Mesenchymal stem cell (in vitro differentiated cells and primary cell): ENCODE results near the gene CUL4A.

ENCODE experiments used
- DNase-seq: peaks from one replicate; pipeline ENCODE4 v3.0.0-alpha.2; 2013
- H2AFZ ChIP-seq: one replicate; pipeline ENCODE4 v1.6.1; 2013; ENCODE audit warnings: low read depth, mild to moderate bottlenecking, control low read depth, inconsistent platforms, low read length, moderate library complexity
- H2AK5ac ChIP-seq: 2 replicates; pipeline ENCODE4 v1.6.1; 2013; ENCODE audit warnings: low read length, moderate library complexity, mild to moderate bottlenecking, inconsistent platforms; ENCODE audit not compliant: severe bottlenecking
- H2BK120ac ChIP-seq: one replicate; pipeline ENCODE4 v1.6.1; 2013; ENCODE audit warnings: low read depth, mild to moderate bottlenecking, inconsistent platforms, low read length, moderate library complexity
- H2BK12ac ChIP-seq, 2 experiments: one replicate each; pipeline ENCODE4 v1.6.1; 2013; ENCODE audit warnings: inconsistent platforms in 2 of 2, low read length in 2 of 2, mild to moderate bottlenecking in 2 of 2, moderate library complexity in 2 of 2, control low read depth in 1 of 2
- H2BK15ac ChIP-seq: one replicate; pipeline ENCODE4 v1.6.1; 2013; ENCODE audit warnings: mild to moderate bottlenecking, low read depth, inconsistent platforms; ENCODE audit not compliant: poor library complexity, severe bottlenecking
- H2BK5ac ChIP-seq: 2 replicates; pipeline ENCODE4 v1.6.1; 2013; ENCODE audit warnings: low read depth, mild to moderate bottlenecking, low read length, control low read depth, inconsistent platforms; ENCODE audit not compliant: poor library complexity, severe bottlenecking
- H3K14ac ChIP-seq, 2 experiments: one replicate each; pipeline ENCODE4 v1.6.1; 2013; ENCODE audit warnings: inconsistent platforms in 2 of 2, low read length in 2 of 2, control low read depth in 1 of 2, mild to moderate bottlenecking in 1 of 2, moderate library complexity in 1 of 2
- H3K18ac ChIP-seq, 2 experiments: one replicate each; pipeline ENCODE4 v1.6.1; 2013; ENCODE audit warnings: inconsistent platforms in 2 of 2, low read length in 2 of 2, control low read depth in 1 of 2, low read depth in 1 of 2, mild to moderate bottlenecking in 1 of 2
- H3K23ac ChIP-seq, 2 experiments: one replicate each; pipeline ENCODE4 v1.6.1; 2013; ENCODE audit warnings: inconsistent platforms in 2 of 2, low read length in 2 of 2, mild to moderate bottlenecking in 2 of 2, moderate library complexity in 2 of 2, control low read depth in 1 of 2
- H3K27ac ChIP-seq: 2 replicates; pipeline ENCODE4 v1.5.1; 2013; ENCODE audit warnings: mild to moderate bottlenecking, moderate library complexity, low read length, control low read depth, inconsistent platforms; ENCODE audit not compliant: poor library complexity, severe bottlenecking
- H3K27me3 ChIP-seq, 2 experiments: 2 replicates each; pipeline versions ENCODE4 v1.6.1 to v1.7.0; 2013; ENCODE audit warnings: low read length in 2 of 2, mild to moderate bottlenecking in 2 of 2, moderate library complexity in 2 of 2, control low read depth in 1 of 2, inconsistent platforms in 1 of 2; ENCODE audit not compliant: control insufficient read depth in 1 of 2, insufficient read depth in 1 of 2
- H3K36me3 ChIP-seq, 2 experiments: 2 replicates each; pipeline versions ENCODE4 v1.6.1 to v1.7.0; 2013; ENCODE audit warnings: low read length in 2 of 2, control low read depth in 1 of 2, inconsistent platforms in 1 of 2, low read depth in 1 of 2, mild to moderate bottlenecking in 1 of 2; ENCODE audit not compliant: insufficient read depth in 2 of 2, control insufficient read depth in 1 of 2
- H3K4ac ChIP-seq, 2 experiments: one replicate each; pipeline ENCODE4 v1.6.1; 2013; ENCODE audit warnings: inconsistent platforms in 2 of 2, low read length in 2 of 2, mild to moderate bottlenecking in 2 of 2, moderate library complexity in 2 of 2, control low read depth in 1 of 2, low read depth in 1 of 2
- H3K4me1 ChIP-seq: 2 replicates; pipeline ENCODE4 v1.6.1; 2013; ENCODE audit warnings: low read depth, low read length, control low read depth; ENCODE audit not compliant: control insufficient read depth, insufficient read depth
- H3K4me2 ChIP-seq: 2 replicates; pipeline ENCODE4 v1.6.1; 2013; ENCODE audit warnings: low read length, mild to moderate bottlenecking, inconsistent platforms; ENCODE audit not compliant: poor library complexity, severe bottlenecking
- H3K4me3 ChIP-seq, 2 experiments: 2 replicates each; pipeline versions ENCODE4 v1.5.1 to v1.7.0; 2013; ENCODE audit warnings: low read length in 2 of 2, mild to moderate bottlenecking in 2 of 2, control low read depth in 1 of 2, low read depth in 1 of 2; ENCODE audit not compliant: insufficient read depth in 1 of 2
- H3K79me1 ChIP-seq: replicated peaks from 2 replicates; pipeline ENCODE4 v1.6.1; 2013; ENCODE audit warnings: mild to moderate bottlenecking, control low read depth, low read length, inconsistent platforms; ENCODE audit not compliant: poor library complexity, severe bottlenecking
- H3K9ac ChIP-seq: 2 replicates; pipeline ENCODE4 v1.7.0; 2013; ENCODE audit warnings: mild to moderate bottlenecking, low read length, moderate library complexity
- H3K9me3 ChIP-seq: 2 replicates; pipeline ENCODE4 v1.7.0; 2013; ENCODE audit warnings: mild to moderate bottlenecking, low read length; ENCODE audit not compliant: control insufficient read depth
- H4K8ac ChIP-seq: one replicate; pipeline ENCODE4 v1.6.1; 2013; ENCODE audit warnings: inconsistent platforms, mild to moderate bottlenecking, low read length, moderate library complexity
- H4K91ac ChIP-seq: one replicate; pipeline ENCODE4 v1.6.1; 2013; ENCODE audit warnings: mild to moderate bottlenecking, low read length, inconsistent platforms
- WGBS: methylation state at CpG from one replicate; pipeline ENCODE4 v1.1.7; 2013; ENCODE audit warnings: mixed read lengths; 5-methylcytosine and 5-hydroxymethylcytosine counted together

CUL4A gene

DNA sequence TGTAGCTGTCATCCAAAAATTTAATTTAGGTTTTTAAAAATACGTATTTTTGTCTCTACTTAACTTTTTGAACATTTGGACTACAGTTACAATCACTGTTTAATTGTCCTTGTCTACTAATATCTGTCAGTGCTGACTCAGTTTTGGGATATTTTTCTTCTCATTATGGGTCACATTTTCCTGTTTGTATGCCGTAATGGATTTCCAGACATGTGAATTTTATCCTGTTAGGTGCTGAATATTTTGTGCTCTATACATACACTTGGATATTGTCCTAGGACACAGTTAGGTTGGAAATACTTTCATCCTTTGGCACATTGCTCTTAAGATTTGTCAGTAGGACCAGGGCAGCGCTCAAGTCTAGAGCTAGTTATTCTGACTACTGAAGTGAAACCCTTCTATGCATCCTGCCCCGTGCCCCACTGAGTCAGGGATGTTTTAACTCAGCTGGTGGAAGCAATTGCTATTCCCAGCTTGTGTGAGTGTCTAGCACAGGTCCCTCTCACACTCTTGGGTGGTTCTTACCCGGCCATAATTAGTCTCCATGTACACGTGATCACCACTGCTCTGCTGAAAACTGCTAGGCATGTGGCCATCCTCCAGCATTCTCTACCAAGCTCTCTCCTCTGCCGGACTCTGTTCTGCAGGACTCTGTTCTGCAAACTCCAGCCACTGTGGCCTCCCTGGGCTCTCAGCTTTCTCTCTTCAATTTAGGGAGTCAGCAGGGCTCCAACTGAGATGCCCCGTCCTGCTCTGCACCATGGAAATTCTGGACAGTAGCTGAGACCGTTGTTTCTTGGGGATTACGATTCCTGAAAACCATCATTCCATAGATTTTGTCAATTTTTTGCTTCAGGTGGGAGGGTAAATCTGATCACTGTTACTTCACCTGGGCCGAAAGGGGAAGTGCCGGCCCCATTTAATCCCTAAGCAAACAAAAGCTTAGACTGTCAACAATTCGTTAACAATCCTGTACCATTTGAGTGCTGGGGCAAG, 39.8 kb upstream of the CUL4A start:
- H3K27ac ChIP-seq, result no peak overlapping the region
- H4K8ac ChIP-seq, result no peak overlapping the region
- H3K4ac ChIP-seq, result no peak overlapping the region
- H3K14ac ChIP-seq, result no peak overlapping the region
- H3K4me2 ChIP-seq, result no peak overlapping the region
- H3K79me1 ChIP-seq, result peaks cover 4% of the 10 kb centered on the region
- H3K9ac ChIP-seq, result no peak overlapping the region
- no peak overlapping the region for H2BK120ac ChIP-seq
- no peak overlapping the region for H2BK12ac ChIP-seq
- peaks cover 34 to 51% of the 10 kb centered on the region in 2 experiments for H3K36me3 ChIP-seq
- no peaks in the 10 kb centered on the region for H3K9me3 ChIP-seq
- H2AK5ac ChIP-seq, result no peak overlapping the region
- H4K91ac ChIP-seq, result no peak overlapping the region
- no peak overlapping the region for H2BK15ac ChIP-seq
- H3K4me1 ChIP-seq, result peaks cover 19% of the 10 kb centered on the region
- H3K27me3 ChIP-seq, result no peaks in the 10 kb centered on the region
- H2BK5ac ChIP-seq, result no peak overlapping the region
- H2AFZ ChIP-seq, result no peak overlapping the region
- H3K4me3 ChIP-seq, result no peak overlapping the region
- no peak overlapping the region for H3K18ac ChIP-seq
- DNase-seq, result no peak
- WGBS, result 96% methylated on average over 11 of the region's 13 CpGs
- no peak overlapping the region for H3K23ac ChIP-seq

DNA sequence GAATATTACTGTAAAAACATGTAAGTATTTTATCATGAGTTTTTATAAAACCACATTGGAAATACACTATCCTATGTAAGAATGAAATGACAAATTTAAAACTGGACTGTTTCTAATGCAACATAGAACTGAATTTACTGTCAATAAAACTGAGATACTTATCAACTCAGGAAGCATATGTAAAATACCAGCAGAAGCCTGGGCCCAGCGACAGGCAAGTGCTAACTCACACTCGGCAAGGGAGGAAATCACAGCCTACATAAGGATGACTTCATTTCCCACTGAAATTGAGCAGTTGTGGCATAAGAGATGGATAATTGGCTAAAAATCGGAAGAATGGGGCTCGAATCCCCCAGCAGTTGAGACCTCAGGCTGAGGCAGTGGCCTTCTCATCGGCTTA, 38.9 kb upstream of the CUL4A start:
- DNase-seq, result no peak
- Histone ChIP-seq H4K8ac (no peak overlapping the region), H2AK5ac (no peak overlapping the region), H3K9me3 (no peaks in the 10 kb centered on the region), H4K91ac (no peak overlapping the region), H3K14ac (no peak overlapping the region), H3K27me3 (no peaks in the 10 kb centered on the region), H2AFZ (no peak overlapping the region), H3K4me1 (peaks cover 18% of the 10 kb centered on the region), H3K4me3 (no peak overlapping the region), H3K36me3 (peaks cover 41 to 60% of the 10 kb centered on the region in 2 experiments), H3K4ac (no peak overlapping the region), H3K27ac (no peak overlapping the region), H2BK15ac (no peak overlapping the region), H2BK120ac (no peak overlapping the region), H2BK12ac (no peak overlapping the region), H3K23ac (no peak overlapping the region), H2BK5ac (no peak overlapping the region), H3K18ac (no peak overlapping the region), H3K9ac (no peak overlapping the region), H3K79me1 (peaks cover 4% of the 10 kb centered on the region), H3K4me2 (no peak overlapping the region)
- WGBS, result 100% methylated on average over 3 of the region's 5 CpGs

DNA sequence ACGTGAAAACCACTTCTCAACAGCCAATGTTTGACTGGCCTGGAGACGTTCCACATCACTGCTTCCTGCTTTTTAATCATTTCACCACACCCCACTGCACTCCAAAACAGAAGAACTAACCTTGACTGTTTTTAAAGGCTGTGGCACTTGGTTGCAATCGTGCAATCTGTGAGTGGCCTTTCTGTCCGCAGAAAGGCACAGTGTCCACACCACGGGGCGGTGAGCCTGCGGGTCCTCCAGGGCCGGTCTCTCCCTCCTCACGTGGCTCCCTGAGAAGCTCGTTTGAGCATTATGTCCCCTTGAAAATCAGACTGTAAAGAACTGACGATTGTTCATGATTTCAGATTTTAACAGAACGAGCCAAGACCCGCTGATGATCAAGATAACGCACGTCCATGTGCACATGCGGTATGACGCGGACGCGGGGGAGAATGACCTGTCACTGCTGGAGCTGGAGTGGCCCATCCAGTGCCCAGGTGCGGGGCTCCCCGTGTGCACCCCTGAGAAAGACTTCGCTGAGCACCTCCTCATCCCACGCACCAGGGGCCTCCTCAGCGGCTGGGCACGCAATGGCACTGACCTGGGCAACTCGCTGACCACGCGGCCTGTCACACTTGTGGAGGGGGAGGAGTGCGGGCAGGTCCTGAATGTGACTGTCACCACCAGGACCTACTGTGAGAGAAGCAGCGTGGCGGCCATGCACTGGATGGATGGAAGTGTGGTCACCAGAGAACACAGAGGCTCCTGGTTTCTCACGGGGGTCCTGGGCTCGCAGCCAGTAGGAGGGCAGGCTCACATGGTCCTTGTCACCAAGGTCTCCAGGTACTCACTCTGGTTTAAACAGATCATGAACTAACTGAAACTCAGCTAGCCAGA, 37.9 kb upstream of the CUL4A start:
- Histone ChIP-seq H3K4ac (no peak overlapping the region), H3K14ac (no peak overlapping the region), H3K79me1 (peaks cover 9% of the 10 kb centered on the region), H2BK120ac (no peak overlapping the region), H2AK5ac (no peak overlapping the region), H3K27ac (no peak overlapping the region), H3K9ac (no peak overlapping the region), H3K4me3 (no peak overlapping the region), H3K9me3 (no peaks in the 10 kb centered on the region), H3K4me2 (no peak overlapping the region), H2BK12ac (no peak overlapping the region), H4K8ac (no peak overlapping the region), H3K23ac (no peak overlapping the region), H4K91ac (no peak overlapping the region), H2BK15ac (no peak overlapping the region), H2BK5ac (no peak overlapping the region), H3K4me1 (peaks cover 16% of the 10 kb centered on the region), H3K27me3 (no peaks in the 10 kb centered on the region), H2AFZ (no peak overlapping the region), H3K18ac (no peak overlapping the region), H3K36me3 (peaks cover 50 to 70% of the 10 kb centered on the region in 2 experiments)
- WGBS, result 97% methylated on average over 34 of the region's 34 CpGs
- no peak for DNase-seq

DNA sequence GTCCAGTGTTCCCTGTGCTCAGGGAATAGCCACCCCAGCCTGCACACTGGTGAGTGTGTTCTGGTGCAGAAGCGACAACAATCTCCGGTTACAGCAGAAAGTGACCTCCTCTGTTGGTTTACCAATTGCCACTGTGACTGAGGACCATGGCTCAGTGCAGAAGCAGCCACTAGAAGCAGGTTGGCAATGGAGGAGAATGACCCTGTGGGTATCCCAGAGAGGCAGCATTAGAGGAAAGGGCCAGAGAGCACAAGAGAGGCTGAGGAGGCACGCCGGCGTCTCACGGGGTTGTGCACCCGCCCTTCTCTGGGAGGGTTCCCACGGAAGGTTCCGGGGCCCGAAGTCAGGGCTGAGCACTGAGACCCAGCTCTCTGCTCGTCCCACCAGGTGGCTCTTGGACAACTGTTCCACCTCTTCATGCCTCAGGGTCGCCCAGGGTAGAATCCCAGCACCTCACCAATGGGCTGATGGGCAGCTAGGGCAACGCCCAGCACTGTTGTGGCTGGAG, 36.9 kb upstream of the CUL4A start:
- Histone ChIP-seq H3K9me3 (no peaks in the 10 kb centered on the region), H3K14ac (no peak overlapping the region), H3K4me2 (no peak overlapping the region), H3K79me1 (peaks cover 9% of the 10 kb centered on the region), H2AFZ (no peak overlapping the region), H3K18ac (no peak overlapping the region), H2BK12ac (no peak overlapping the region), H3K36me3 (peaks cover 55 to 78% of the 10 kb centered on the region in 2 experiments), H2BK5ac (no peak overlapping the region), H3K23ac (no peak overlapping the region), H3K4me3 (no peak overlapping the region), H3K4ac (no peak overlapping the region), H4K91ac (no peak overlapping the region), H2BK120ac (no peak overlapping the region), H3K4me1 (peaks cover 18% of the 10 kb centered on the region), H2BK15ac (no peak overlapping the region), H3K9ac (no peak overlapping the region), H2AK5ac (no peak overlapping the region), H3K27me3 (no peaks in the 10 kb centered on the region), H4K8ac (no peak overlapping the region), H3K27ac (no peak overlapping the region)
- no peak for DNase-seq
- 97% methylated on average over 12 of the region's 13 CpGs for WGBS
